Central memory CD8-positive, alpha-beta T cell (primary cell): ENCODE data around the gene ITPR2.
"Not testable (repeated sequence)": the region's sequence is repeated elsewhere in the genome, so short reads cannot be mapped to it uniquely, and the experiment has no call there.

ENCODE experiments used
- ATAC-seq: fragments of 150-1000 bp; cut with Tn5 transposase; replicated peaks from 2 replicates; pipeline ENCODE4 v1.10.0; 2022; ENCODE audit warnings: mild to moderate bottlenecking, moderate FRiP score, moderate number of reproducible peaks; ENCODE audit not compliant: poor library complexity, severe bottlenecking; ENCODE audit errors: extremely low read depth
- DNase-seq, 2 donors: peaks; one replicate each; pipeline ENCODE4 v3.0.0; 2021; ENCODE audit warnings: low spot score in 2 of 2
- H3K27ac Mint-ChIP-seq: one replicate; pipeline ENCODE4 v1.8.0; 2022; ENCODE audit warnings: low read depth, mild to moderate bottlenecking, moderate library complexity, mixed read lengths
- H3K27me3 Mint-ChIP-seq: one replicate; pipeline ENCODE4 v1.8.0; 2022; ENCODE audit warnings: mixed read lengths
- H3K36me3 Mint-ChIP-seq: one replicate; pipeline ENCODE4 v1.8.0; 2022; ENCODE audit warnings: mild to moderate bottlenecking, moderate library complexity, mixed read lengths; ENCODE audit not compliant: insufficient read depth
- H3K4me1 Mint-ChIP-seq: one replicate; pipeline ENCODE4 v1.8.0; 2022; ENCODE audit warnings: mixed read lengths
- H3K4me3 Mint-ChIP-seq: one replicate; pipeline ENCODE4 v1.8.0; 2022; ENCODE audit warnings: mild to moderate bottlenecking, moderate library complexity, mixed read lengths
- H3K9me3 Mint-ChIP-seq: one replicate; pipeline ENCODE4 v1.8.0; 2022; ENCODE audit warnings: mixed read lengths

The ITPR2 gene

DNA sequence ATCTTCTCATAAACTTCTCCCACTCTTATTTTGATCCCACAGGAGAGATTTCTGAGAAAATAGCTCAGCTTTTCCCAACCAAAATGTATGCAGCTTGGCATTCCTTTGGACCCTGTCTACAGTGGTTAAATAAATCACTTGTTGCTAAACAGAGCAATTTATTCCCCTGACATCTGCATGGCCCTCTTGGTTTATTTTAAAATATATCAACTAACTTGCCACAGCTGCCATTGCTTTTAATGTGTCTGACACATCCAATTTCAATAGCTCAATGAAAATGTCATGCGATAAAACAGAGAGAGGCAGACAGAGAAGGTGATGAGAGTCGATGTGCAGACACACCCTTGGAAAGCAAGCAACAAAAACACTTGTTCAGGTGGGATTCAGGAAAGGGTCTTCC, 509.3 kb downstream of the ITPR2 start:
- Mint-ChIP-seq H3K27ac (no peak overlapping the region), H3K9me3 (no peaks in the 10 kb centered on the region), H3K4me3 (no peak overlapping the region), H3K27me3 (peaks cover 29% of the 10 kb centered on the region), H3K4me1 (no peaks in the 10 kb centered on the region), H3K36me3 (no peaks in the 10 kb centered on the region)
- DNase-seq (no peak), ATAC-seq (no peak)

DNA sequence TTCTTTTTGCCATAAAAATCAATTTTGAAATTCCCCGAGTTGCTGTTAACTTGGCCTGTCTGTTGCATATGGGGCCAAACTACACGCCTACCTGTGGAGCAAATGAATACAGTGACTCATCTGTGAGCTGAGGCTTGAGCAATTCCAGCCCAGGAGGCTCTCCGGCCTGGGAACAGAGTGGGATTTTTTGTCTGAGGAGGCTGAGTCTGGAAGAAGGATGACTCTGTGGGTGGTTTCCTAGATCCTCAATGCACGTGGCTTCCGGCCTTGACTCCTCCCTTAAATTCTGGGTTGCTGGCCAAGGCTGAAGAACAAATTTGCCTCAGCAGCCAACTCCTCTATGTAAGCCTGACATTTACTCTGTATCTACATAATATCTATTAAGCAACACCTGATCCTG, 513.5 kb downstream of the ITPR2 start:
- no peaks in the 10 kb centered on the region for H3K4me1 Mint-ChIP-seq
- no peaks in the 10 kb centered on the region for H3K9me3 Mint-ChIP-seq
- peaks cover 43% of the 10 kb centered on the region for H3K27me3 Mint-ChIP-seq
- no peaks in the 10 kb centered on the region for H3K36me3 Mint-ChIP-seq
- DNase-seq (no peak), ATAC-seq (no peak)
- H3K4me3 Mint-ChIP-seq = no peak overlapping the region
- H3K27ac Mint-ChIP-seq = no peak overlapping the region

DNA sequence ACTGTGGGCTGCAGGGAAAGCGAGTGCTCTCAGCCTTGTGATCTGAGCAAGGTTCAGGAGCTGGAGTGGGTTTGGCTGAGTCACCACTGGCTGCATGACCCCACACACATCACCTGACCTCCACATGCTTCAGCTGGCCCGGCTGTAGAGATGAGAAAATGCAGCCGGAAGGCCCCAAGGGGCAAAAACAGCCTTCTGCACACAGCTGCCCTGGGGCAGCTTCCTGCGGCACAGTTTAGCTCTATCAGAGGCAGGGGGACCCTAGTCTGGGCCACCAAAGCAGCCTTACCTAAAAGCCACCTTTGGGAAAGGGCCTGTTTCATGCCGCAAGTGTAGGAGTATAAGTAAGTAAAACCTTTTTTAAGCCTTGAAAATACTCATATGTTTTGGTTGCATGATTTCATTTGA, 514.3 kb downstream of the ITPR2 start:
- H3K4me3 Mint-ChIP-seq = no peak overlapping the region
- no peak for DNase-seq
- H3K27ac Mint-ChIP-seq = no peak overlapping the region

DNA sequence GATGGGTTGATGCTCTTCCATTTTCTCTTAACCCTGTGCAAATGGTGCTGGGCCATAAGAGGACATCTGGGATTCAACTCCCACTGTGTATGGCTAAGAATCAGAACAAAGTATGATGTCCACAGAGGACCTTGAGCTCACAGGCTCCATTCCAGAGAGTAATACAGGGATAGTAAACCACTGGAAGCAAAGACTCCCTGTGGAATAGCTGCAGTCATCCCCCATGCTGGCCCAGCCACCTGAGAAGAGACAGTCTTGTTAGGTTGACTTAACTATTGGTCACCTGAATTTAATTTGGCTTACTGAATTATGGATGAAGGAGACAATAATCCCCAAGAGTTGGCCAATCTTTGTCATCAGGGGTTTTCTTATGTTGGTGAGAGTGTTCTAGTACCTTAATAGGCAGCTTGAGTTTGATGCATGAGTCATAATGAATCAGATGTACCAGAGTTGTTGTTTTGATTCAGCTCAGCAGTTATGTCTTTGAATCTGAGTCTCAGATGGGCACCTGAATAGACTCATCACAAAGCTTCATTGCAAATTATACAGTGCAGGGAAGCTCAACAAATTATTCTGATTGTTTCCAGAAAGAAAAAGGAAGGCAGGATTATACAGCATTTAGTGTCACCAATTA, 514.9 kb downstream of the ITPR2 start:
- Mint-ChIP-seq H3K36me3 (no peaks in the 10 kb centered on the region), H3K27me3 (peaks cover 50% of the 10 kb centered on the region), H3K27ac (no peak overlapping the region), H3K4me1 (no peaks in the 10 kb centered on the region), H3K9me3 (peaks cover 5% of the 10 kb centered on the region), H3K4me3 (no peak overlapping the region)
- ATAC-seq = no peak
- DNase-seq = no peak

More for the DNA sequence above, 514.3 kb downstream of the ITPR2 start:
- peaks cover 44% of the 10 kb centered on the region for H3K27me3 Mint-ChIP-seq
- H3K36me3 Mint-ChIP-seq = no peaks in the 10 kb centered on the region
- ATAC-seq = no peak
- no peaks in the 10 kb centered on the region for H3K9me3 Mint-ChIP-seq
- H3K4me1 Mint-ChIP-seq = no peaks in the 10 kb centered on the region

DNA sequence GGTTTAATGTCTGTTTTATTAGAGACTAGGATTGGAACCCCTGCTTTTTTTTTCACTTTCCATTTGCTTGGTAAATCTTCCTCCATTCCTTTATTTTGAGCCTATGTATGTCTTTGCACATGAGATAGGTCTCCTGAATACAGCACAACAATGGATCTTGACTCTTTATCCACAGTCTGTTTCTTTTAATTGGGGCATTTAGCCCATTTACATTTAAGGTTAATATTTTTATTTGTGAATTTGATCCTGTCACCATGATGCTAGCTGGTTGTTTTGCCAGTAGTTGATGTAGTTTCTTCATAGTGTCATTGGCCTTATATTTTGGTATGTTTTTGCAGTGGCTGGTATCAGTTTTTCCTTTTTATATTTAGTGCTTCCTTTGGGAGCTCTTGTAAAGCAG, 518.9 kb downstream of the ITPR2 start:
- H3K36me3 Mint-ChIP-seq, H3K4me3 Mint-ChIP-seq, ATAC-seq, DNase-seq, H3K9me3 Mint-ChIP-seq, H3K4me1 Mint-ChIP-seq, H3K27ac Mint-ChIP-seq: not testable (repeated sequence)
- peaks cover 33% of the 10 kb centered on the region for H3K27me3 Mint-ChIP-seq

GRCh38 chr12:26310489-26310888, 522.5 kb downstream of the ITPR2 start:
- H3K27me3 Mint-ChIP-seq = peaks cover 25% of the 10 kb centered on the region
- not testable (repeated sequence) for DNase-seq, H3K27ac Mint-ChIP-seq, ATAC-seq, H3K36me3 Mint-ChIP-seq, H3K4me3 Mint-ChIP-seq, H3K9me3 Mint-ChIP-seq, H3K4me1 Mint-ChIP-seq

DNA sequence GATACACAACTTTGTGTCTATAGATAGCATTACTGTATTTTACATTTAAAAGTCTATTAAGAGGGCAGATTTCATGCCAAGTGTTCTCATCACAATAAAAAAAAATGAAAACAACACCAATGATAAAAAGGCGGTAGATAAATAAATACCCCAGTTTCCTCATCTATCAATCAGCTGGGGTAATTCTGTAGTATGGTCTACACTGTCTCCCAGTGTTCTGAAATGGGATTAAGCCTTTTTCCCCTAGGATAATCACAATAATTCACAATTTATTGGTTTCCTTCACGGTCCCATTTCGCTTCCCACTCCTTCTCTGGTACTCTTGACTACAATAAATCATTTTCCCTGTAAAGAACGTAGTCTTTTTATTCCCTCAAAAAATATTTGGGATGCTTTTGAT, 523.4 kb downstream of the ITPR2 start:
- ATAC-seq (no peak), DNase-seq (no peak)
- Mint-ChIP-seq H3K36me3 (no peaks in the 10 kb centered on the region), H3K4me1 (no peaks in the 10 kb centered on the region), H3K27me3 (peaks cover 23% of the 10 kb centered on the region), H3K9me3 (peaks cover 6% of the 10 kb centered on the region), H3K27ac (no peak overlapping the region), H3K4me3 (no peak overlapping the region)

DNA sequence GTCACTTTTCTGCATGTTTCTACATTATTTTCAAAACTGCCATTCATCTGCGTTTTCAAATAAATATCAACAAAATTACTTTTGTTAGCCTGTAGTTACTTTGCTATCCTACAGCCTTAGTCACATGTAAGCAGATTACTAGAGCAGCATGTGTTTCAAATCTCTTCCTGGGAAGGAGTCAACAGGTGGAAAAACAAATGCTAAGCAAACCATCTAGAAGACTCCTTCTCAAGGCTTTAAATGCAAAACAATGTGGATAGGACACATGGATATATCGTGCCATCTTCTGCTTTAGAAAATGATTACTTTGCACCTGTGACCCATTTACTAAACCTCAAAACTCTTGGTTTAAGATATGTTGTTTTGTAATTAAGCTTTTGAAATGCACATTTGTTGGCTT, 528.7 kb downstream of the ITPR2 start:
- ATAC-seq = no peak
- Mint-ChIP-seq H3K4me3 (no peak overlapping the region), H3K4me1 (peaks cover 6% of the 10 kb centered on the region), H3K27me3 (peaks cover 12% of the 10 kb centered on the region), H3K9me3 (no peaks in the 10 kb centered on the region), H3K36me3 (no peaks in the 10 kb centered on the region), H3K27ac (no peak overlapping the region)
- no peak for DNase-seq

DNA sequence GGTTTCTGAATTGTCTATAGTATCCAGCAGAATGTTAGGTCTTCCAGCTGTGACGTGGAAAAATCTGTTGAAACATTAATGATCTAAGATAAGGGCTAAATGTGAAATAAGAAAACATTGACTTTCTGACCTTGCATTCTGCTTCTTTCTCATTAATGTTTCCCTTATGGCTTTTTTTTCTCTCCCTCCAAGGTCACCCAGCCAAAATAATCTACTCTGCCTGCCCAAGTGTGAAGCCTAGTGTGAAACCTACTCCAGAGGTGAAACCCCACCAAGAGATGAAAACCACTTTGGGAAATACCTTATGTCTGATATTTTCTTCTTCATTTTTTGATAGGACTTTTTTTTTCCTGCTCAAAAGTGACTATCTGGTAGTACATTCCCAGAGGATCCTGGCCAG, 529.6 kb downstream of the ITPR2 start:
- no peaks in the 10 kb centered on the region for H3K36me3 Mint-ChIP-seq
- no peak for ATAC-seq
- H3K27ac Mint-ChIP-seq = no peak overlapping the region
- H3K9me3 Mint-ChIP-seq = no peaks in the 10 kb centered on the region
- H3K4me3 Mint-ChIP-seq = no peak overlapping the region
- no peak for DNase-seq
- peaks cover 15% of the 10 kb centered on the region for H3K4me1 Mint-ChIP-seq
- H3K27me3 Mint-ChIP-seq = peaks cover 12% of the 10 kb centered on the region

DNA sequence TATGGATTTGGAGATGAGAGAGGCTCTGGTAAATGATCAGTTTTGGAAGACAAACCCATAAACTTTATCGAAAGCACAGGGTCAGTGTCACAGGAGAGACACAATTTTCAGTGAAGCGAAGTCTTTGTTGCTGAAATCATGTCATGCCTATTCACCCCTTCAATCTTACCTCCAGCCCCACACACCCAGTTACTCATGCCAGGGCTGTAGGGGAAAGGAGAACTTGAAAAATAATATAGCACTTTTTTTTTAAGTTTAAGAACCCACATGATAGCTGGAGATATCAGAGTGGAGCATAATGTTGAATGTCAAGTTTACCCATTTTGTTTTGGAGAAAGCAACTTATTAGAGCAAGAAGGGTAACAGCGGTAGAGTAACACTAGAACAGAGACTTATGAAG, 530.2 kb downstream of the ITPR2 start:
- H3K36me3 Mint-ChIP-seq = no peaks in the 10 kb centered on the region
- H3K27ac Mint-ChIP-seq = no peak overlapping the region
- no peak overlapping the region for H3K4me3 Mint-ChIP-seq
- no peaks in the 10 kb centered on the region for H3K9me3 Mint-ChIP-seq
- ATAC-seq (no peak), DNase-seq (no peak)
- peaks cover 12% of the 10 kb centered on the region for H3K27me3 Mint-ChIP-seq
- H3K4me1 Mint-ChIP-seq = peaks cover 18% of the 10 kb centered on the region

DNA sequence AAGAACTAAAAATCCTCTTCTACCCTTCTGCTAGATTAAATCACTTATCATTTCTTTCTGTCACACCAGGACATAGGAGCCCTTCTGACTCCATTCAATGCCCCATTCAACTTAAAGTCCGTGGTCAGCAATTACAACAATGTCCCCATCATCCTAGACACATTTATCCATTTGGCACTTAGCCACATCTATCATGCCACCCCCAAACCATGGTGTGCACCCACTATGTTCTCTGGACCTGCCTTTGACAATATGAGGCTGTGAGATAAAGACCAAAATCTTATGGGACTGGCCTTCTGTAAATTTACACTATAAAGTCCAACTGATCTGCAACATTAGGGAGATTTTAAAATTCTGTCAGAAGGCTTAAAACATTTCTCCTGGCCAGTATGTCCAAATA, 533.2 kb downstream of the ITPR2 start:
- no peaks in the 10 kb centered on the region for H3K36me3 Mint-ChIP-seq
- no peak for DNase-seq
- H3K4me1 Mint-ChIP-seq = peaks cover 18% of the 10 kb centered on the region
- H3K27ac Mint-ChIP-seq = peak overlapping the region; percentile 12
- peak overlapping the region; percentile 65 for H3K4me3 Mint-ChIP-seq
- no peak for ATAC-seq
- peaks cover 5% of the 10 kb centered on the region for H3K9me3 Mint-ChIP-seq
- H3K27me3 Mint-ChIP-seq = no peaks in the 10 kb centered on the region

DNA sequence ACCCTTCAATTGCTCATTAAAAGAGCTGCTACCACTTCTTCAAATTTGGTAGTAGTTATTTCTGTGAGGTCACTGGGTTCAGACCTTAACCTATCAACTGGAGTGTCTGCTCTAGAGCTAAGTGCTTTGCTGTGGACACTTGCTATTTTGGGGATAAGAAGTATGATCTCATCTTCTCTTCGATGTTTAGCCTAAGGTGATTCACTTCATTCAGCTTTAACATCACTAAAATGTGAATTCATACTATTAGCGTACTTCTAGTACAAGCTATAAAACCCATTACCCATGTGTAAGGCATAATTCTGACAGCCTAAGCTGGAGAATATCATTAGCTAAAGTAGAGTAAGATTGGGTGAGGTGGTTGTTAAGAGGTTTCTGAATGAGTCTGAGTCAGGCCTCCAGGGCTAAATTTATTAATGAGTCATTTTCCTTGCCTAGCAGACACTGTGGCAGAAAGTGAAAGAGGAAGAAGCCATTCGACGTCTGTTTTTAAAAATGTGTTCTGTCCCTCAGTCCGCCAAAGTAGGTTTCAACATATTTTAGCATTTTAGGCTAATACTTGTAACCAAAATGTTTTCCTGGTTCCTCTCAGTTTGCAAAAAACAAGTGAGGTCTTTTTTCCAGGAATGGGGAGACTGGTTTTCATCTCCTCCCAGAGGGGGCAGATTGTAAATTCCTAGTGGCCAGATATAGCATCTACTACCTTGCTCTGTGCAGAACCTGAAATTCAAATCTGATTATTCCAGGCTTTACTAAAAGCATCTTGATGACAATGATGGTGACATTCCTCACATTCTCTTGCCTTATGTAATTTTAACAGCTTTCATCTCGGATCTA, 534.0 kb downstream of the ITPR2 start:
- Mint-ChIP-seq H3K9me3 (peaks cover 5% of the 10 kb centered on the region), H3K4me3 (peak overlapping the region; percentile 65), H3K27me3 (no peaks in the 10 kb centered on the region), H3K4me1 (peaks cover 18% of the 10 kb centered on the region), H3K27ac (peak overlapping the region; percentile 12), H3K36me3 (no peaks in the 10 kb centered on the region)
- ATAC-seq = peak; percentile 85
- DNase-seq = no peak

GRCh38 chr12:26297396-26298070, 535.5 kb downstream of the ITPR2 start:
- no peak for DNase-seq
- Mint-ChIP-seq H3K4me3 (no peak overlapping the region), H3K27ac (no peak overlapping the region), H3K4me1 (peaks cover 18% of the 10 kb centered on the region), H3K36me3 (no peaks in the 10 kb centered on the region), H3K27me3 (no peaks in the 10 kb centered on the region), H3K9me3 (peaks cover 5% of the 10 kb centered on the region)
- ATAC-seq = no peak
